GM12878 (cell line): ENCODE results near the gene AIMP2. TPM values are rescaled to one million over a fixed set of nuclear protein-coding genes. Genes with fewer than 3 reads are reported as not detected.
A peak's percentile ranks its signal among the peaks of the same experiment; 100 is the strongest.

ENCODE experiments used
- ATAC-seq: fragments of 200-7000 bp; cut with Tn5 transposase; 3 replicates; pipeline ENCODE4 v1.9.1; 2020; ENCODE audit warnings: mild to moderate bottlenecking, moderate library complexity
- BruUV-seq: library from RNA; stranded (reverse); fragments of 400-500 nt; replicated peaks from 2 replicates; lab custom pipeline; 2021; lab: Mats Ljungman, UMichigan
- CTCF ChIA-PET: fragments of 300-600 bp; sonication (Branson Sonifier 250); formaldehyde crosslinking; extraction: SDS; loops from one replicate; lab custom pipeline; 2021; ENCODE audit warnings: inconsistent platforms; lab: Yijun Ruan, JAX
- POLR2A ChIA-PET: fragments of 350-600 bp; formaldehyde crosslinking; extraction: SDS; loops from one replicate; lab custom pipeline; 2021; ENCODE audit warnings: inconsistent platforms; lab: Charles Lee
- RAD21 ChIA-PET: fragments of 300-600 bp; sonication (Branson Sonifier 250); formaldehyde crosslinking; loops from one replicate; lab custom pipeline; 2023; ENCODE audit warnings: antibody characterized with exemption; ENCODE audit not compliant: unreplicated experiment; lab: Charles Lee
- SMC1A ChIA-PET: fragments of 300-600 bp; sonication (Branson Sonifier 250); formaldehyde crosslinking; loops from one replicate; lab custom pipeline; 2023; ENCODE audit not compliant: unreplicated experiment, uncharacterized antibody; lab: Charles Lee
- DNase-seq: peaks from one replicate; pipeline ENCODE4 v3.0.0-alpha.2; 2011; ENCODE audit warnings: low read depth, low spot score
- FAIRE-seq: peaks from 3 replicates; lab custom pipeline; 2011; peaks lifted over from hg19 to GRCh38; lab: Jason Lieb, UNC
- H2AFZ ChIP-seq: 2 replicates; pipeline ENCODE4 v1.6.0; 2011; ENCODE audit warnings: low read depth, low read length, control low read depth; ENCODE audit not compliant: control insufficient read depth
- H3K27ac ChIP-seq: 2 replicates; pipeline ENCODE4 v1.5.1; 2011; ENCODE audit warnings: control low read depth; ENCODE audit not compliant: control insufficient read depth, insufficient read depth
- H3K27me3 ChIP-seq, 2 experiments: replicated peaks in 1 of 2; 2 replicates each; pipeline versions ENCODE4 v1.6.0 to v1.6.1; 2011; ENCODE audit warnings: low read length in 1 of 2; ENCODE audit not compliant: control insufficient read depth in 2 of 2, insufficient read depth in 2 of 2
- H3K36me3 ChIP-seq, 2 experiments: 2 replicates each; pipeline ENCODE4 v1.5.1; 2011; ENCODE audit warnings: low read length in 1 of 2; ENCODE audit not compliant: control insufficient read depth in 2 of 2, insufficient read depth in 2 of 2
- H3K4me1 ChIP-seq: 2 replicates; pipeline ENCODE4 v1.6.1; 2011; ENCODE audit warnings: mild to moderate bottlenecking, low read length, moderate library complexity, mixed read lengths; ENCODE audit not compliant: control insufficient read depth, insufficient read depth
- H3K4me2 ChIP-seq: 2 replicates; pipeline ENCODE4 v1.6.0; 2011; ENCODE audit warnings: control low read depth; ENCODE audit not compliant: control insufficient read depth, insufficient read depth
- H3K4me3 ChIP-seq: fragments of 200-600 bp; sonication (generic); 2 replicates; pipeline ENCODE4 v1.5.1; 2016
- H3K79me2 ChIP-seq: 2 replicates; pipeline ENCODE4 v1.6.0; 2011; ENCODE audit warnings: low read length; ENCODE audit not compliant: control insufficient read depth, insufficient read depth
- H3K9ac ChIP-seq: 2 replicates; pipeline ENCODE4 v1.8.0; 2011; ENCODE audit warnings: low read length, control low read depth, mixed read lengths; ENCODE audit not compliant: control insufficient read depth, insufficient read depth
- H3K9me3 ChIP-seq: replicated peaks from 3 replicates; pipeline ENCODE4 v1.5.1; 2011; ENCODE audit warnings: mild to moderate bottlenecking, low read length; ENCODE audit not compliant: control insufficient read depth, insufficient read depth
- H4K20me1 ChIP-seq: 2 replicates; pipeline ENCODE4 v1.6.0; 2011; ENCODE audit not compliant: control insufficient read depth, insufficient read depth
- CBFB ChIP-seq: IDR thresholded peaks from 2 replicates; pipeline ENCODE4 v1.6.1; 2016; ENCODE audit warnings: antibody characterized with exemption, low read depth
- EED ChIP-seq: sonication (generic); IDR thresholded peaks from 2 replicates; pipeline ENCODE4 v1.6.1; 2016; ENCODE audit warnings: antibody characterized with exemption, low read depth
- FOXK2 ChIP-seq: fragments of 450-650 bp; IDR thresholded peaks from 2 replicates; pipeline ENCODE4 v1.6.1; 2017; ENCODE audit warnings: mild to moderate bottlenecking, moderate library complexity
- KDM1A ChIP-seq: fragments of 200-600 bp; sonication (generic); IDR thresholded peaks from 2 replicates; pipeline ENCODE4 v1.6.1; 2016; ENCODE audit warnings: borderline replicate concordance
- POU2F2 ChIP-seq: IDR thresholded peaks from 3 replicates; pipeline ENCODE4 v1.6.1; 2011; ENCODE audit warnings: low read depth, mild to moderate bottlenecking, low read length, borderline replicate concordance
- RAD21 ChIP-seq: IDR thresholded peaks from 2 replicates; pipeline ENCODE4 v1.6.1; 2011; ENCODE audit warnings: mild to moderate bottlenecking, low read depth, low read length, moderate library complexity; ENCODE audit not compliant: insufficient read depth
- SMAD5 ChIP-seq: IDR thresholded peaks from 2 replicates; pipeline ENCODE4 v1.6.1; 2016; ENCODE audit warnings: antibody characterized with exemption, low read depth
- SMARCA5 ChIP-seq: fragments of 450-650 bp; IDR thresholded peaks from 2 replicates; pipeline ENCODE4 v1.6.1; 2017; ENCODE audit warnings: mild to moderate bottlenecking
- SP1 ChIP-seq: IDR thresholded peaks from one replicate; pipeline ENCODE4 v1.6.1; 2011; ENCODE audit warnings: low read depth, low read length
- SPI1 ChIP-seq: IDR thresholded peaks from 2 replicates; pipeline ENCODE4 v1.6.1; 2011; ENCODE audit warnings: low read depth, mild to moderate bottlenecking, low read length, moderate library complexity, borderline replicate concordance; ENCODE audit not compliant: insufficient read depth
- SRF ChIP-seq, 2 experiments: IDR thresholded peaks; 2 replicates each; pipeline ENCODE4 v1.6.1; 2011; ENCODE audit warnings: low read depth in 2 of 2, low read length in 2 of 2, mild to moderate bottlenecking in 1 of 2, moderate library complexity in 1 of 2
- ZNF274 ChIP-seq: IDR thresholded peaks from one replicate; pipeline ENCODE4 v1.8.0; 2011; ENCODE audit not compliant: insufficient read length, insufficient read depth
- WGBS: methylation state at CpG from one replicate; pipeline ENCODE4 v1.1.6; 2016; ENCODE audit warnings: low lambda C conversion rate; ENCODE audit not compliant: insufficient replicate concordance, insufficient coverage; ENCODE audit errors: missing lambda C conversion rate; 5-methylcytosine and 5-hydroxymethylcytosine counted together
- in situ Hi-C: fragments of 300-500 bp; cut with MboI; formaldehyde crosslinking; loops from 9 replicates; pipeline ENCODE4 v1.14.3; 2018; ENCODE audit warnings: mixed read lengths
- intact Hi-C: fragments of 100-400 bp; cut with micrococcal nuclease; formaldehyde crosslinking; loops from one replicate; pipeline ENCODE4 v1.14.2; 2022; ENCODE audit not compliant: unreplicated experiment
- polyA plus RNA-seq, 11 experiments: library from polyadenylated mRNA; depleted of rRNA in 4 of 11; unstranded in 6 of 11; stranded (reverse) in 5 of 11; fragments of >200 nt; fragmentation: Nextera tagmentation in 4 of 11; fragmentation: Illumina TruSeq in 1 of 11; extraction: Ambion mirVana in 4 of 11; extraction: Trizol in 1 of 11; gene quantifications; 1 replicate in 1 of 11; 2 replicates in 10 of 11; pipeline versions ENCODE4 v1.2.1 to v1.2.3, GENCODE V29; 2011 to 2016; ENCODE audit warnings: inconsistent platforms in 2 of 11, missing spikeins in 2 of 11, low read depth in 1 of 11
- total RNA-seq, 4 experiments: library from RNA; depleted of rRNA in 3 of 4; stranded (reverse); fragments of >200 nt in 3 of 4; fragmentation: Illumina TruSeq in 1 of 4; extraction: Trizol in 1 of 4; gene quantifications; 2 replicates each; pipeline versions ENCODE4 v1.2.1 to v1.2.3, GENCODE V29; 2013 to 2021
- TF ChIP-seq, protein P1 (sequence below): IDR thresholded peaks from 2 replicates; pipeline ENCODE4 v1.6.1; 2012; ENCODE audit warnings: low read depth, low read length, improper control_type of control experiment
- TF ChIP-seq, protein P2 (sequence below): IDR thresholded peaks from 2 replicates; pipeline ENCODE4 v1.6.1; 2012; ENCODE audit warnings: mild to moderate bottlenecking, low read depth, low read length
- TF ChIP-seq, protein P3 (sequence below): fragments of 450-650 bp; IDR thresholded peaks from 2 replicates; pipeline ENCODE4 v1.6.1; 2014; ENCODE audit warnings: mild to moderate bottlenecking
- TF ChIP-seq, protein P4 (sequence below): IDR thresholded peaks from 2 replicates; pipeline ENCODE4 v1.6.1; 2011; ENCODE audit warnings: borderline replicate concordance, low read depth, mild to moderate bottlenecking, moderate library complexity, mixed read lengths, low read length; ENCODE audit not compliant: insufficient read depth; ENCODE audit errors: extremely low read length

AIMP2 gene
- total and polyA plus RNA-seq, 10 of the 15 experiments (the other 5 are each of a cell fraction or from before 2014, with no cell fraction given): 46.7 to 130 (median 70.5) TPM

DNA sequence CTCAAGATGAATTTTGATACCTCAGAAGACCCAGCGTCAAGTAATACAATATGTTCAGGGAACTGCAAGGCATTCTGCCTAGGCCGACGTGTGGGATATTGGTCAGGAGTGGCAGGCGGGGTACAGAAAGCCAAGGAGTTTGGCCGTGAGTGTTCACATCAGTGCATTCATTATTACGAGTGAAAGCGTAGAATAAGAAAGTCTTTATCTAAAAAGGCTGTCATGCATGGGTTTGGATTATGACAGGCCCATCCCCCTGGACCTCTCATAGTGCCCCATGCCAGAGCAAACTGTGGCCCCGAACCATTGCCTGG lies 7.5 kb downstream of the AIMP2 start:
- CTCF ChIA-PET: no interaction called here
- no peak overlapping the region for H3K9ac ChIP-seq
- in situ Hi-C loops: no loop called here

More for the DNA sequence above, 7.5 kb downstream of the AIMP2 start:
- RAD21 ChIA-PET: no interaction called here
- Histone ChIP-seq H3K36me3 (peaks cover 6 to 7% of the 10 kb centered on the region in 2 experiments), H4K20me1 (no peaks in the 10 kb centered on the region), H3K9me3 (0 out of 3 replicates have a peak, but pooled peaks cover 2% of the 10 kb centered on the region), H2AFZ (no peak overlapping the region), H3K4me2 (no peak overlapping the region), H3K79me2 (no peaks in the 10 kb centered on the region; the same call in none of the 2 replicates), H3K27ac (peak overlapping the region; percentile 60; the same call in 1 of the 2 replicates), H3K4me1 (peaks cover 12% of the 10 kb centered on the region), H3K27me3 (no peaks in the 10 kb centered on the region), H3K4me3 (no peak overlapping the region)
- no TSS peak for BruUV-seq
- WGBS: 72% methylated on average over 8 of the region's 8 CpGs
- ATAC-seq: no peak
- no peak for FAIRE-seq
- intact Hi-C loops: no loop called here
- TF ChIP-seq, protein P1, sequence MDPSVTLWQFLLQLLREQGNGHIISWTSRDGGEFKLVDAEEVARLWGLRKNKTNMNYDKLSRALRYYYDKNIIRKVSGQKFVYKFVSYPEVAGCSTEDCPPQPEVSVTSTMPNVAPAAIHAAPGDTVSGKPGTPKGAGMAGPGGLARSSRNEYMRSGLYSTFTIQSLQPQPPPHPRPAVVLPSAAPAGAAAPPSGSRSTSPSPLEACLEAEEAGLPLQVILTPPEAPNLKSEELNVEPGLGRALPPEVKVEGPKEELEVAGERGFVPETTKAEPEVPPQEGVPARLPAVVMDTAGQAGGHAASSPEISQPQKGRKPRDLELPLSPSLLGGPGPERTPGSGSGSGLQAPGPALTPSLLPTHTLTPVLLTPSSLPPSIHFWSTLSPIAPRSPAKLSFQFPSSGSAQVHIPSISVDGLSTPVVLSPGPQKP: no peak
- TF ChIP-seq FOXK2 (no peak), ZNF274 (no peak), EED (no peak), SMARCA5 (no peak), RAD21 (no peak), SP1 (no peak), CBFB (no peak), POU2F2 (no peak), SPI1 (no peak), SMAD5 (no peak), KDM1A (no peak), SRF (IDR thresholded peaks at IDR 0.05; ENCODE audit: low read depth in 2 of 2, low read length in 2 of 2) (no peak)
- TF ChIP-seq, protein P2, sequence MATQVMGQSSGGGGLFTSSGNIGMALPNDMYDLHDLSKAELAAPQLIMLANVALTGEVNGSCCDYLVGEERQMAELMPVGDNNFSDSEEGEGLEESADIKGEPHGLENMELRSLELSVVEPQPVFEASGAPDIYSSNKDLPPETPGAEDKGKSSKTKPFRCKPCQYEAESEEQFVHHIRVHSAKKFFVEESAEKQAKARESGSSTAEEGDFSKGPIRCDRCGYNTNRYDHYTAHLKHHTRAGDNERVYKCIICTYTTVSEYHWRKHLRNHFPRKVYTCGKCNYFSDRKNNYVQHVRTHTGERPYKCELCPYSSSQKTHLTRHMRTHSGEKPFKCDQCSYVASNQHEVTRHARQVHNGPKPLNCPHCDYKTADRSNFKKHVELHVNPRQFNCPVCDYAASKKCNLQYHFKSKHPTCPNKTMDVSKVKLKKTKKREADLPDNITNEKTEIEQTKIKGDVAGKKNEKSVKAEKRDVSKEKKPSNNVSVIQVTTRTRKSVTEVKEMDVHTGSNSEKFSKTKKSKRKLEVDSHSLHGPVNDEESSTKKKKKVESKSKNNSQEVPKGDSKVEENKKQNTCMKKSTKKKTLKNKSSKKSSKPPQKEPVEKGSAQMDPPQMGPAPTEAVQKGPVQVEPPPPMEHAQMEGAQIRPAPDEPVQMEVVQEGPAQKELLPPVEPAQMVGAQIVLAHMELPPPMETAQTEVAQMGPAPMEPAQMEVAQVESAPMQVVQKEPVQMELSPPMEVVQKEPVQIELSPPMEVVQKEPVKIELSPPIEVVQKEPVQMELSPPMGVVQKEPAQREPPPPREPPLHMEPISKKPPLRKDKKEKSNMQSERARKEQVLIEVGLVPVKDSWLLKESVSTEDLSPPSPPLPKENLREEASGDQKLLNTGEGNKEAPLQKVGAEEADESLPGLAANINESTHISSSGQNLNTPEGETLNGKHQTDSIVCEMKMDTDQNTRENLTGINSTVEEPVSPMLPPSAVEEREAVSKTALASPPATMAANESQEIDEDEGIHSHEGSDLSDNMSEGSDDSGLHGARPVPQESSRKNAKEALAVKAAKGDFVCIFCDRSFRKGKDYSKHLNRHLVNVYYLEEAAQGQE: no peak
- TF ChIP-seq, protein P3, sequence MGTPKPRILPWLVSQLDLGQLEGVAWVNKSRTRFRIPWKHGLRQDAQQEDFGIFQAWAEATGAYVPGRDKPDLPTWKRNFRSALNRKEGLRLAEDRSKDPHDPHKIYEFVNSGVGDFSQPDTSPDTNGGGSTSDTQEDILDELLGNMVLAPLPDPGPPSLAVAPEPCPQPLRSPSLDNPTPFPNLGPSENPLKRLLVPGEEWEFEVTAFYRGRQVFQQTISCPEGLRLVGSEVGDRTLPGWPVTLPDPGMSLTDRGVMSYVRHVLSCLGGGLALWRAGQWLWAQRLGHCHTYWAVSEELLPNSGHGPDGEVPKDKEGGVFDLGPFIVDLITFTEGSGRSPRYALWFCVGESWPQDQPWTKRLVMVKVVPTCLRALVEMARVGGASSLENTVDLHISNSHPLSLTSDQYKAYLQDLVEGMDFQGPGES: no peak
- TF ChIP-seq, protein P4, sequence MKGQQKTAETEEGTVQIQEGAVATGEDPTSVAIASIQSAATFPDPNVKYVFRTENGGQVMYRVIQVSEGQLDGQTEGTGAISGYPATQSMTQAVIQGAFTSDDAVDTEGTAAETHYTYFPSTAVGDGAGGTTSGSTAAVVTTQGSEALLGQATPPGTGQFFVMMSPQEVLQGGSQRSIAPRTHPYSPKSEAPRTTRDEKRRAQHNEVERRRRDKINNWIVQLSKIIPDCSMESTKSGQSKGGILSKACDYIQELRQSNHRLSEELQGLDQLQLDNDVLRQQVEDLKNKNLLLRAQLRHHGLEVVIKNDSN: no peak
- DNase-seq: no peak
- POLR2A ChIA-PET: no interaction called here
- SMC1A ChIA-PET: interaction anchor here (1.1 kb wide), 1 partner anchor 90 kb away, joined by 3 read pairs; no protein-coding TSS in a partner anchor
